GM18873 (cell line): Measurements from ENCODE around the gene TLR1.
"Not testable (repeated sequence)": the region's sequence is repeated elsewhere in the genome, so short reads cannot be mapped to it uniquely, and the experiment has no call there.

Source experiments
- ATAC-seq: cut with Tn5 transposase; IDR thresholded peaks from one replicate; pipeline ENCODE4 v1.9.1; 2021; ENCODE audit warnings: mild to moderate bottlenecking, moderate library complexity, moderate number of reproducible peaks; ENCODE audit not compliant: unreplicated experiment, low FRiP score

TLR1 gene

DNA sequence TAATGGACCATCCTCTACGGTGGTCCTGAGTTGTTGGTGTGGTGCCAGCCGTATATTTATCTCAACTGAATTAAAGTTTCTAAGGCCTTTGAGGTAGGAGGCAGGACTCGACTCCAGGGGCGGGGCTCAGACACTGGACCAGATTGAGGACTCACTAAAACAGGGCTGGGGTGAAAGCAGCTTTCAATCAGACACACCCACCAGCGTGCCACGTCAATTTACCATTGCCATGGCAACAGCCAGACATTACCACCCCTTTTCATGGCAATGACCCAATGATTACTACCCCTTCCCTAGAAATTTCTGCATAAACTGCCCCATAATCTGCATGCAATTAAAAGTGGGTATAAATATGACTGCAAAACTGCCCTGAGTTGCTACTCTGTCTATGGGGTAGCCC lies 6.7 kb upstream of the TLR1 start:
- no peak for ATAC-seq

DNA sequence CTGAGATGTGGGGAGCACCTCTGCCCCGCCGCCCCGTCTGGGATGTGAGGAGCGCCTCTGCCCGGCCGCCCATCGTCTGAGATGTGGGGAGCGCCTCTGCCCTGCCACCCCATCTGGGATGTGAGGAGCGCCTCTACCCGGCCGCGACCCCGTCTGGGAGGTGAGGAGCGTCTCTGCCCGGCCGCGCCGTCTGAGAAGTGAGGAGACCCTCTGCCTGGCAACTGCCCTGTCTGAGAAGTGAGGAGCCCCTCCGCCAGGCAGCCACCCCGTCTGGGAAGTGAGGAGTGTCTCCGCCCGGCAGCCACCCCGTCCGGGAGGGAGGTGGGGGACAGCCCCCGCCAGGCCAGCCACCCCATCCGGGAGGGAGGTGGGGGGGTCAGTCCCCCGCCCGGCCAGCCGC lies 2.9 kb upstream of the TLR1 start:
- ATAC-seq, result not testable (repeated sequence)

DNA sequence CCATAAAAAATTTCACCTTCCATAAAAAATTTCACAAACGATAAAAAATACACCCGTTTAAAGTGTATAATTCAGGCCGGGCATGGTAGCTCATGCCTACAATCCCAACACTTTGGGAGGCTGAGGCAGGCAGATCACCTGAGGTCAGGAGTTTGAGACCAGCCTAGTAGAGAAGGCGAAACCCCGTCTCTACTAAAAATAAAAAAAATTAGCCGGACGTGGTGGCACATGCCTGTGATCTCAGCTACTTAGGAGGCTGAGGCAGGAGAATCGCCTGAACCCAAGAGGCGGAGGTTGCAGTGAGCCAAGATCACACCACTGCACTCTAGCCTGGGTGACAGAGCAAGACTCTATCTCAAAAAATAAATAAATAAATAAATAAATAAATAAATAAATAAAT lies 1.7 kb upstream of the TLR1 start:
- ATAC-seq, result not testable (repeated sequence)

DNA sequence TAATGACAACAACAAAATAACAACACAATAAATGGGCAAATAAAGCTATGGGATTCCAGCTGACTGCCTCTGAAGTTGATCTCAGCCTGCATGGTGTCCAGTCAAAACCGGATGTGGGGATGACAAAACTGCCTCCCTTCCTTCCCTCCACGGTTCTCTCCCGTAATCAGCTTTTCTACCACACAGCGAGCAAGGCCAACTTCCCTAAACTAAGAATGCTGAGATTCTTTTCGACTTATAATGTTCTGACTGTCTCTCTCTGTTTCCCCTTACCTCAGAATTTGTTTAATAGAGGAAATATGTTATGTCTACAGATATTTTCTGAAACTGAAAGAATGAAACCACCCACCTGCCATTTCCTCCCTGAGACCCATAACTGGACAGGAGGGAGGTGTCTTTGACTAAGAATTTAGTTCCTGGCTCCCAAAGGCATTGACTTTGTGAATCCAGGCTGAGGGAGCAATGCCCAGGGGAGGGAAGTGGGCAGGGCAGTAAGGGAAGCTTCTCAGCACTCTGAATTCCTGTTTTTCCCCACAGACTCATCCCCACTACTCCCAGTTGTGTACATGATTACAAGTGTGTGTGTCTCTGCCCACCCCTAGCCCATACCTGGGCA lies 1.0 kb upstream of the TLR1 start:
- peak; percentile 90 for ATAC-seq

DNA sequence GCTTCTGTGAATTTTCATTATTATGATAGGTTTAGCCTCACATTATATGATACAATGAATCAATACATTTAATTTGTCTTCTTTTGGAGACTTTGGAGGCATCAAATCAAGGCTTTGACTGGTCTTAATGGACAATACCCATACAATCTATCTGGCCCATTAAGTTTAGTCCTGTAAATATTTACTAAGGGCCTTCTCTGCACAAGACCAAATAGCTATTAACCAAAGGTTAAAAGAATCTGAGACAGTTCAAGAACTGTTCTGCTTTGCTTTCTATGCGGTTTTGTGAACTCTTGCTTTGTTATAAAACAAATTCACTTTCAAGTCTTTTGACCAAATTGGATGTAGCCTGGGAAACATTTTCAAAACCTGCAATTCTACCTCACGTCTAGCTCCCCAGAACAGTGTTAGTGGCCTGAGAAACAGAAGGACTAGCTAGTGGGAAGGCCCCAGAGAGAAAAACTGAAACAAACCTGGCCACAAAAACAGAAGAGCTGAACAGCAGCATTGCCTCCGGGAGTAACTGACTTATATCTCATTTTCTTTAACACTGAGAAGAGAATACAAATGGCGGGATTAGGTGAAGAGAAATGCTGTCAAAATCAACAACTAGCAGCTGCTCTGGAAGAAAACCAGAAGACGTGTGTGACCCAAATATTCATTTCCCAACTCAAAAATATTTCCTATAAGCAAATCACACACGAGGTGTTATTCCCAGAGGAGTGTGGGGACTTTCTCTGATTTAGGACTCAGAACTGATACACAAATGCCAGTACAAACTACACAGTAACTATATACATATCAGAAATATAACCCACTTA lies 548 bp downstream of the TLR1 start:
- peak; percentile 49 for ATAC-seq

GRCh38 chr4:38802561-38803355 lies 1.8 kb downstream of the TLR1 start:
- ATAC-seq, result no peak

DNA sequence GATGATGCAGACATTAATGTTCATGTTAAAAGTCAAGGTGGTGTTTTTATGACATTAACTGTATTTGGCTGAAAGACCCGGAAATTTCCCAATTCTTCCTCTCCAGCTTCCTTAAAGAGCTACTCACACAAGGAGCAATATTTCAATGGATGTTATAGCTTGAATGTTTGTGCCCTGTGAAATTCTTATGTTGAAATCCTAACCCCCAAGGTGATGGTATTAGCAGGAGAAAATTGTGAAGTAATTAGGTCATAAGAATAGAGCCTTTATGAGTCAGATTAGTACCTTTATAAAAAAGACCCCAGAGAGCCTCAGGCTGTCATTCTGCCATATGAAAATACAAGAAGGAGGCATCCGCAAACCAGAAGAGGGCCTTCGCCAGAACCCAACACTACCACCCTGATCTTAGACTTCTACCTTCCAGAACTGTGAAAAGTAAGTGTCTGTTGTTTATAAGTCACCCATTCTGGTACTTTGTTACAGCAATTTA lies 3.6 kb downstream of the TLR1 start:
- no peak for ATAC-seq

- no peak for ATAC-seq
These were observed 4.2 kb downstream of the TLR1 start for GRCh38 chr4:38800366-38800765.

GRCh38 chr4:38795087-38795486 lies 9.5 kb downstream of the TLR1 start:
- no peak for ATAC-seq

GRCh38 chr4:38794051-38794450 lies 10.5 kb downstream of the TLR1 start:
- ATAC-seq, result no peak

GRCh38 chr4:38791010-38791409 lies 13.6 kb downstream of the TLR1 start:
- no peak for ATAC-seq

GRCh38 chr4:38788317-38788716 lies 16.3 kb downstream of the TLR1 start:
- no peak for ATAC-seq

- no peak for ATAC-seq
These were observed 16.9 kb downstream of the TLR1 start for GRCh38 chr4:38787693-38788092.

- ATAC-seq, result no peak
These were observed 18.6 kb downstream of the TLR1 start for GRCh38 chr4:38785901-38786402.

DNA sequence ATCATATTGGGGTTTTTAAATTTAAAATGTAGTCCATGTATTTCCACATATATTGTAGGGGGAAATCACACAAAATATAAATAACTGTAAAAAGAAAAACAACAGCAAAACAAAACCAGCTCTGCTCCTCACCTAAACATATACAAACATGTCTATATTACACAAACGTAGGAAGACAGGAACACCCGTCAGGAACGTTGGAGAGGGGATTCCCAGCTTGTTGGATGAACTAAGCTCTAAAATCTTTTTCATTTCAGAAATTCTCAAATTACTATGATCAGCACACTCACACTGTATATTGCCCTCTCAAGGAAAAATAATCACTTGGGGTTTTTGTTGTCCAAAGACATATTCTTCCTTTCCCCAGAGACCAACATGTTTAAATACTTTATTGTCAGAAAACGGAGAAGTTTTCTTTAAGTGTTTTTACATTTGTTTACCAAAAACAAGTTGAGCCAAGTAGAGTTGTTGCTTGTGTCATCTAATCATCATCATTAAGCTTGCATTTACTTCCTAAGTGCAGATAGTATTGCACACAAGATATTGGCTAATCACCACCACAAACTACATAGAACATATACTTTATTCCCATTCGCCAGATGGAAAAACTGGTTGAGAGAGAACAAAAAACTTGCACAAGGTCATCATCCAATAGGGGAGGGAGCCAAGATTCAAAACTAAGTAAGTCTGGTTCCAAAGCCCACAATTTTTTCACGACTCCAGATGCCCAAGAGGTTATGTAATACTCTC lies 19.4 kb downstream of the TLR1 start:
- ATAC-seq, result no peak

GRCh38 chr4:38784141-38784540 lies 20.4 kb downstream of the TLR1 start:
- ATAC-seq, result no peak

DNA sequence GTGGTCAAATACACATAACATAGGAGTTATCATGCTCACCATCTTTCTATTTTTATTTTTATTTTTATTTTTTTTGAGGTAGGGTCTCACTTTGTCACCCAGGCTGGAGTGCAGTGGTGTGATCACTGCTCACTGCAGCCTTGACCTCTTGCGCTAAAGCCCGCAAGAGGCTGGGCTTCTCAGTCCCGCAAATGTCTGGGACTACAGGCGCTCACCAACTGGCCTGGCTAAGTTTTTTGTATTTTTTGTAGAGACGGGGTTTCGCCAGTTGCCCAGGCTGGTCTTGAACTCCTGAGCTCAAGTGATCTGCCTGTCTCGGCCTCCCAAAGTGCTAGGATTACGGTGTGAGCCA lies 21.5 kb downstream of the TLR1 start:
- ATAC-seq, result no peak

DNA sequence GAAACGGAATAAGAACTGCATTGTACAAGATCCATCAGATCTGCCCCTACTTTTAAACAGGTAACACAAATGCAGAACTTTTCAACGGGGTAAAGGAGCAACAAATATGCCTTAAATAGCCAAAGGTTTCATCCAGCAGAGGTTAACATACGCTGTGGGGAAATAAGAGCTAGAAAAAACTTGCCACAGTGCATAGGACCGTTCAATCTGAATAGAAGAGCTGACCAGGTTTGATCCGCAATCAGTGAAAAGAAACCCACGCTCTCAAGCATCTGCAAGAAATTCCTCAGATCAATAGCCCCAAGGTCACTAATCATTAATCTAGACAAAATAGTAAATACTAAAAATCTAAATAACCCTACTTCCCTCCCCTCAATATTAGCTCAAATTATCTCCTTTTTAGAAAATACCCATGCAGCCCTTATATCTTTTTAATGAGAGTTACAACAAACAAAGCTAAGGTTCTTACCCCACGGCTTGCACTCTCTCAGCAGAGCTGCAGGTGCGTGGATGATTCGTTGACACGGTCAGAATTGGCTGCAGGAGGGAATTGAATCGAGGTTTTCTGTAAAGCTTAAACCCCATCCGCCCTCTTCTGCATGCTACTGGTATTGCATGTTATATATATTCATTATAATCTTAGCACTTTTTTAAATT lies 22.0 kb downstream of the TLR1 start, which contains the start of gene TLR10:
TSS of gene TLR10 (minus strand) at position 539 of the 657 bp plus-strand sequence. CDS start 7,400 bp downstream, outside the sequence.
- ATAC-seq, result peak; percentile 65

- no peak for ATAC-seq
These were observed 22.7 kb downstream of the TLR1 start for GRCh38 chr4:38781854-38782261.
